H1 (cell line): Measurements from ENCODE around the gene GPD1. TPM values are rescaled to one million over a fixed set of nuclear protein-coding genes. Genes with fewer than 3 reads are reported as not detected.

Experiments
- CTCF ChIA-PET: fragments of 300-600 bp; sonication (Branson Sonifier 250); formaldehyde crosslinking; loops from one replicate; lab custom pipeline; 2021; ENCODE audit not compliant: partially characterized antibody; lab: Charles Lee
- POLR2A ChIA-PET: fragments of 300-600 bp; sonication (Branson Sonifier 250); formaldehyde crosslinking; loops from one replicate; lab custom pipeline; 2021; ENCODE audit warnings: inconsistent platforms; ENCODE audit not compliant: partially characterized antibody; lab: Charles Lee
- DNase-seq, 2 experiments: peaks; one replicate each; pipeline versions ENCODE4 v3.0.0 to v3.0.0-alpha.2; 2010 to 2022; ENCODE audit warnings: low spot score in 2 of 2, low read depth in 1 of 2, mixed read lengths in 1 of 2
- FAIRE-seq: peaks from 2 replicates; lab custom pipeline; 2011; peaks lifted over from hg19 to GRCh38; lab: Jason Lieb, UNC
- H2AFZ ChIP-seq: 2 replicates; pipeline ENCODE4 v1.8.1; 2012; ENCODE audit warnings: low read length, inconsistent platforms
- H2AK5ac ChIP-seq: 2 replicates; pipeline ENCODE4 v1.6.1; 2013; ENCODE audit warnings: low read depth, low read length
- H2BK120ac ChIP-seq: replicated peaks from 2 replicates; pipeline ENCODE3; 2013; ENCODE audit warnings: low read depth, low read length, inconsistent platforms
- H2BK12ac ChIP-seq: 2 replicates; pipeline ENCODE4 v1.6.1; 2013; ENCODE audit warnings: low read depth, low read length
- H2BK15ac ChIP-seq: 2 replicates; pipeline ENCODE4 v1.6.1; 2013; ENCODE audit warnings: low read length
- H2BK20ac ChIP-seq: 2 replicates; pipeline ENCODE4 v1.6.1; 2013; ENCODE audit warnings: low read length
- H2BK5ac ChIP-seq: 2 replicates; pipeline ENCODE4 v1.6.1; 2013; ENCODE audit warnings: low read depth, low read length
- H3K14ac ChIP-seq: 2 replicates; pipeline ENCODE4 v1.6.1; 2013; ENCODE audit warnings: inconsistent platforms; ENCODE audit not compliant: insufficient read length
- H3K18ac ChIP-seq: 2 replicates; pipeline ENCODE4 v1.6.1; 2013; ENCODE audit warnings: low read length; ENCODE audit errors: extremely low read depth
- H3K23ac ChIP-seq: 2 replicates; pipeline ENCODE4 v1.6.1; 2013; ENCODE audit warnings: inconsistent platforms; ENCODE audit not compliant: insufficient read length
- H3K23me2 ChIP-seq: 2 replicates; pipeline ENCODE4 v1.6.1; 2013; ENCODE audit warnings: low read depth, low read length
- H3K27ac ChIP-seq: 2 replicates; pipeline ENCODE4 v1.6.1; 2011; ENCODE audit warnings: low read depth, low read length, inconsistent platforms
- H3K27me3 ChIP-seq, 4 experiments: replicated peaks in 1 of 4; 1 replicate in 1 of 4; 2 replicates in 3 of 4; pipeline versions ENCODE4 v1.6.1 to v1.8.1; 2011 to 2013; ENCODE audit warnings: low read length in 3 of 4, mild to moderate bottlenecking in 3 of 4, inconsistent platforms in 2 of 4, mixed read lengths in 2 of 4, moderate library complexity in 1 of 4; ENCODE audit not compliant: control insufficient read depth in 3 of 4, insufficient read depth in 3 of 4; ENCODE audit errors: extremely low read depth in 1 of 4
- H3K36me3 ChIP-seq, 4 experiments: 2 replicates each; pipeline versions ENCODE4 v1.6.1 to v1.8.1; 2011 to 2013; ENCODE audit warnings: mild to moderate bottlenecking in 4 of 4, low read length in 3 of 4, moderate library complexity in 2 of 4, control low read depth in 1 of 4, inconsistent platforms in 1 of 4; ENCODE audit not compliant: insufficient read depth in 4 of 4, control insufficient read depth in 2 of 4
- H3K4ac ChIP-seq: replicated peaks from 2 replicates; pipeline ENCODE3; 2013; ENCODE audit warnings: low read length, low read depth, mixed read lengths, inconsistent platforms; ENCODE audit not compliant: insufficient read length
- H3K4me1 ChIP-seq, 4 experiments: replicated peaks in 1 of 4; 1 replicate in 1 of 4; 2 replicates in 3 of 4; pipeline versions ENCODE4 v1.6.1 to v1.8.1; 2011 to 2013; ENCODE audit warnings: low read length in 3 of 4, inconsistent platforms in 2 of 4, mixed read lengths in 1 of 4; ENCODE audit not compliant: insufficient read depth in 4 of 4, control insufficient read depth in 3 of 4
- H3K4me2 ChIP-seq, 2 experiments: 2 replicates each; pipeline versions ENCODE4 v1.6.1 to v1.8.1; 2011 to 2013; ENCODE audit warnings: low read depth in 2 of 2, low read length in 2 of 2, control low read depth in 1 of 2, inconsistent platforms in 1 of 2, mild to moderate bottlenecking in 1 of 2; ENCODE audit not compliant: insufficient read depth in 1 of 2
- H3K4me3 ChIP-seq, 4 experiments: fragments of 200-600, 300-600 bp in 1 of 4; sonication (generic), shearing (Covaris generic), sonication (Bioruptor Twin) in 1 of 4; 2 replicates each; pipeline versions ENCODE4 v1.5.1 to v1.8.1; 2011 to 2016; ENCODE audit warnings: low read length in 4 of 4, low read depth in 3 of 4, control low read depth in 2 of 4, inconsistent platforms in 2 of 4, mild to moderate bottlenecking in 2 of 4, mixed read lengths in 1 of 4, moderate library complexity in 1 of 4; ENCODE audit not compliant: insufficient read depth in 2 of 4; ENCODE audit errors: extremely low read depth in 1 of 4
- H3K56ac ChIP-seq: replicated peaks from 2 replicates; pipeline ENCODE3; 2013; ENCODE audit warnings: low read depth, mild to moderate bottlenecking, mixed read lengths, low read length, inconsistent platforms; ENCODE audit not compliant: insufficient read length
- H3K79me1 ChIP-seq: 2 replicates; pipeline ENCODE4 v1.6.1; 2013; ENCODE audit warnings: low read depth, low read length, control low read depth
- H3K79me2 ChIP-seq, 2 experiments: 2 replicates each; pipeline versions ENCODE4 v1.6.1 to v1.8.1; 2012 to 2013; ENCODE audit warnings: low read length in 2 of 2, mild to moderate bottlenecking in 2 of 2, inconsistent platforms in 1 of 2; ENCODE audit not compliant: insufficient read depth in 2 of 2, control insufficient read depth in 1 of 2
- H3K9ac ChIP-seq, 4 experiments: replicated peaks in 1 of 4; 1 replicate in 1 of 4; 2 replicates in 3 of 4; pipeline versions ENCODE4 v1.6.1 to v1.8.1; 2011 to 2013; ENCODE audit warnings: low read depth in 3 of 4, low read length in 3 of 4, control low read depth in 2 of 4, mild to moderate bottlenecking in 2 of 4, moderate library complexity in 2 of 4, inconsistent platforms in 1 of 4; ENCODE audit errors: extremely low read depth in 1 of 4
- H3K9me3 ChIP-seq, 2 experiments: 2 replicates each; pipeline versions ENCODE4 v1.6.1 to v1.8.1; 2012 to 2013; ENCODE audit warnings: mild to moderate bottlenecking in 2 of 2, moderate library complexity in 2 of 2, control low read depth in 1 of 2, inconsistent platforms in 1 of 2, low read depth in 1 of 2, low read length in 1 of 2, mixed read lengths in 1 of 2; ENCODE audit not compliant: insufficient read depth in 2 of 2
- H4K20me1 ChIP-seq, 2 experiments: replicated peaks in 1 of 2; 2 replicates each; pipeline versions ENCODE3 to v1.8.1; 2011 to 2013; ENCODE audit warnings: inconsistent platforms in 2 of 2, low read length in 2 of 2, mild to moderate bottlenecking in 1 of 2; ENCODE audit not compliant: insufficient read depth in 2 of 2, control insufficient read depth in 1 of 2
- H4K5ac ChIP-seq: 2 replicates; pipeline ENCODE4 v1.6.1; 2013; ENCODE audit warnings: low read length, low read depth, mixed read lengths, inconsistent platforms; ENCODE audit not compliant: insufficient read length
- H4K8ac ChIP-seq: 2 replicates; pipeline ENCODE4 v1.8.0; 2013; ENCODE audit warnings: mild to moderate bottlenecking, moderate library complexity, low read length, inconsistent platforms; ENCODE audit not compliant: insufficient read depth; ENCODE audit errors: extremely low read depth
- H4K91ac ChIP-seq: replicated peaks from 2 replicates; pipeline ENCODE3; 2013; ENCODE audit warnings: low read length, mixed read lengths, inconsistent platforms; ENCODE audit not compliant: insufficient read length
- BCL11A ChIP-seq, 2 experiments: IDR thresholded peaks; one replicate each; pipeline ENCODE4 v1.6.1; 2011; ENCODE audit warnings: low read depth in 2 of 2, low read length in 2 of 2, mild to moderate bottlenecking in 2 of 2
- CHD1 ChIP-seq: IDR thresholded peaks from 2 replicates; pipeline ENCODE4 v1.6.1; 2012; ENCODE audit warnings: low read depth, low read length, improper control_type of control experiment
- CREB1 ChIP-seq: IDR thresholded peaks from 2 replicates; pipeline ENCODE4 v1.6.1; 2012; ENCODE audit warnings: inconsistent platforms
- EP300 ChIP-seq, 2 experiments: IDR thresholded peaks; 1 replicate in 1 of 2; 2 replicates in 1 of 2; pipeline ENCODE4 v1.6.1; 2011 to 2012; ENCODE audit warnings: low read depth in 2 of 2, low read length in 2 of 2, mild to moderate bottlenecking in 2 of 2, borderline replicate concordance in 1 of 2, inconsistent platforms in 1 of 2, moderate library complexity in 1 of 2
- JUN ChIP-seq: IDR thresholded peaks from 2 replicates; pipeline ENCODE4 v1.6.1; 2011; ENCODE audit warnings: low read depth, mild to moderate bottlenecking, improper control_type of control experiment, low read length
- PHF8 ChIP-seq: fragments of 200-600 bp; sonication (generic); conservative IDR thresholded peaks from 2 replicates; pipeline ENCODE4 v1.7.1; 2012; ENCODE audit warnings: low read depth, mild to moderate bottlenecking, inconsistent platforms, low read length, moderate library complexity
- POLR2A ChIP-seq, 2 experiments: IDR thresholded peaks; 1 replicate in 1 of 2; 2 replicates in 1 of 2; pipeline ENCODE4 v1.6.1; 2011; ENCODE audit warnings: low read depth in 2 of 2, low read length in 2 of 2, mild to moderate bottlenecking in 2 of 2; ENCODE audit errors: control extremely low read depth in 1 of 2
- RBBP5 ChIP-seq: IDR thresholded peaks from 2 replicates; pipeline ENCODE4 v1.7.1; 2012; ENCODE audit warnings: low read depth, mild to moderate bottlenecking, inconsistent platforms, low read length, moderate library complexity, borderline replicate concordance
- SIN3A ChIP-seq, 2 experiments: IDR thresholded peaks in 1 of 2; conservative IDR thresholded peaks in 1 of 2; 2 replicates each; pipeline ENCODE4 v1.6.1; 2011 to 2012; ENCODE audit warnings: low read length in 2 of 2, improper control_type of control experiment in 1 of 2, low read depth in 1 of 2, mild to moderate bottlenecking in 1 of 2
- SIRT6 ChIP-seq: IDR thresholded peaks from one replicate; pipeline ENCODE4 v1.7.1; 2012; ENCODE audit warnings: low read length, inconsistent platforms
- SP4 ChIP-seq: IDR thresholded peaks from 2 replicates; pipeline ENCODE4 v1.6.1; 2012; ENCODE audit warnings: low read length, inconsistent platforms
- TCF12 ChIP-seq: IDR thresholded peaks from 2 replicates; pipeline ENCODE4 v1.6.1; 2011; ENCODE audit warnings: low read depth, mild to moderate bottlenecking, low read length
- ZNF274 ChIP-seq: IDR thresholded peaks from 2 replicates; pipeline ENCODE4 v1.7.0; 2012; ENCODE audit warnings: low read length, borderline replicate concordance; ENCODE audit errors: extremely low read depth
- whole genome bisulfite sequencing, 2 experiments: shearing (Covaris generic) in 1 of 2; methylation state at CpG; one replicate each; pipeline versions ENCODE4 v1.1.6 to v1.1.7; 2013 to 2015; ENCODE audit warnings: low lambda C conversion rate in 2 of 2, mixed read lengths in 2 of 2, inconsistent platforms in 1 of 2, low coverage in 1 of 2, missing lambda C conversion rate in 1 of 2; ENCODE audit not compliant: insufficient replicate concordance in 2 of 2, insufficient coverage in 1 of 2, insufficient read length in 1 of 2; ENCODE audit errors: extremely low coverage in 1 of 2, missing lambda C conversion rate in 1 of 2; 5-methylcytosine and 5-hydroxymethylcytosine counted together
- polyA plus RNA-seq, 7 experiments: library from polyadenylated mRNA; depleted of rRNA in 3 of 7; stranded (reverse) in 5 of 7; unstranded in 2 of 7; fragments of >200 nt in 5 of 7; fragments of 200-250 nt in 2 of 7; gene quantifications; 1 replicate in 5 of 7; 2 replicates in 1 of 7; 4 replicates in 1 of 7; pipeline versions ENCODE4 v1.2.1 to v1.2.3, GENCODE V29; 2011 to 2013; ENCODE audit warnings: missing spikeins in 2 of 7, mixed read lengths in 2 of 7
- total RNA-seq: library from RNA; stranded (reverse); fragmentation: NEBNext Ultra II Directional; extraction: Animal tissue kit (Norgen Biotek cat#: 25700); gene quantifications from 2 replicates; pipeline ENCODE4 v1.2.1, GENCODE V29; 2021
- TF ChIP-seq, protein P1 (sequence below): IDR thresholded peaks from 2 replicates; pipeline ENCODE4 v1.6.1; 2011; ENCODE audit warnings: low read depth, mild to moderate bottlenecking, low read length; ENCODE audit not compliant: insufficient read depth

Gene GPD1
- total and polyA plus RNA-seq, 2 of the 8 experiments (the other 6 are each of a cell fraction or from before 2014, with no cell fraction given): 0.45 to 0.74 TPM

DNA sequence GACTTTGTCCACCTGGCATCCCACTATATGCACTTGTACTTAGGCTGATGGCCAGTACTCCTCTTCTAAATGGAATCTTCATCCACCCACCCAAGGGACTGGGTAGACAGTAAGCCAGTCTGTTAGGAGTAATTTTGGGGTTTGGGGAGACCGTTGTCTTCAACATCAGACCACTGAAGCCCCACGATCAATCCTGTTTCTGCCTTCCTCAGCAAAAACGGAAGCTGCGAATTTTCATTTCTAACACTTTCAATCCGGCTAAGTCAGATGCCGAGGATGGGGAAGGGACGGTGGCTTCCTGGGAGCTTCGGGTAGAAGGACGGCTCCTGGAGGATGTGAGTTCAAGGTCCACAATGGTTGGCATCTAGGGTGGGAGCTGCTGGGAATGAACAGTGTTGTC lies 16.7 kb upstream of the GPD1 start:
- Histone ChIP-seq H3K23me2 (peaks cover 9% of the 10 kb centered on the region), H3K23ac (no peak overlapping the region), H3K14ac (no peak overlapping the region), H3K4me1 (peaks cover 0 to 5% (median 1%) of the 10 kb centered on the region in 4 experiments; a peak in 2 of 7 replicates), H3K36me3 (peaks cover 36 to 54% (median 51%) of the 10 kb centered on the region in 4 experiments), H3K56ac (no peak overlapping the region), H2BK5ac (no peak overlapping the region), H3K4me2 (no peak overlapping the region), H3K9ac (no peak overlapping the region), H3K79me1 (no peaks in the 10 kb centered on the region; the same call in 1 of the 2 replicates), H2BK20ac (no peak overlapping the region), H4K91ac (no peak overlapping the region), H2AFZ (no peak overlapping the region), H3K18ac (no peak overlapping the region), H2BK15ac (no peak overlapping the region), H4K8ac (no peak overlapping the region), H2AK5ac (no peak overlapping the region), H2BK120ac (no peak overlapping the region), H4K5ac (no peak overlapping the region), H3K79me2 (peaks cover 0 to 22% of the 10 kb centered on the region in 2 experiments; a peak in 3 of 4 replicates), H3K9me3 (no peaks in the 10 kb centered on the region), H4K20me1 (peaks cover 7 to 16% of the 10 kb centered on the region in 2 experiments), H2BK12ac (no peak overlapping the region), H3K27me3 (no peaks in the 10 kb centered on the region; a peak in 2 of 7 replicates), H3K27ac (no peak overlapping the region), H3K4me3 (no peak overlapping the region), H3K4ac (no peak overlapping the region)
- CTCF ChIA-PET: interaction anchor here (0.6 to 27.3 kb wide), 14 partner anchors 9 to 309 kb away, joined by 3 to 625 read pairs (median 4); partner anchors contain the start of genes COX14 and GPD1
- POLR2A ChIA-PET: interaction anchor here (0.6 to 25.0 kb wide), 8 partner anchors 8 to 105 kb away, joined by 3 to 457 read pairs (median 4); partner anchors contain the start of genes CERS5, COX14 and GPD1
- DNase-seq (no peak), FAIRE-seq (no peak)
- 89% methylated on average over 9 of the region's 9 CpGs; no CpG with 5 or more reads in 1 of the 2 experiments for WGBS, 2 experiments
- TF ChIP-seq JUN (no peak), SP4 (no peak), CREB1 (no peak), EP300 (IDR thresholded peaks at IDR 0.05; ENCODE audit: borderline replicate concordance in 1 of 2, low read depth in 2 of 2, low read length in 2 of 2) (no peak), CHD1 (no peak), POLR2A (IDR thresholded peaks at IDR 0.05; ENCODE audit: control extremely low read depth in 1 of 2, low read depth in 2 of 2, low read length in 2 of 2) (no peak), BCL11A (IDR thresholded peaks at IDR 0.05; ENCODE audit: low read depth in 2 of 2, low read length in 2 of 2) (no peak), SIRT6 (no peak), ZNF274 (no peak), SIN3A (conservative IDR thresholded peaks at IDR 0.05 in 1 of 2, IDR thresholded peaks at IDR 0.05 in 1 of 2; ENCODE audit: low read depth in 1 of 2, low read length in 2 of 2) (no peak), RBBP5 (no peak), PHF8 (no peak), TCF12 (no peak)
- TF ChIP-seq, protein P1, sequence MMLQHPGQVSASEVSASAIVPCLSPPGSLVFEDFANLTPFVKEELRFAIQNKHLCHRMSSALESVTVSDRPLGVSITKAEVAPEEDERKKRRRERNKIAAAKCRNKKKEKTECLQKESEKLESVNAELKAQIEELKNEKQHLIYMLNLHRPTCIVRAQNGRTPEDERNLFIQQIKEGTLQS: no peak
